GM23338 (cell line): ENCODE measurements around the gene MYO5B. TPM values are rescaled to one million over a fixed set of nuclear protein-coding genes. Genes with fewer than 3 reads are reported as not detected.

ENCODE experiments used
- ATAC-seq: fragments of 200-7000 bp; cut with Tn5 transposase; 3 replicates; pipeline ENCODE4 v1.9.1; 2020
- DNase-seq: peaks from one replicate; pipeline ENCODE4 v3.0.0-alpha.2; 2015; ENCODE audit warnings: low spot score
- H2AFZ ChIP-seq: fragments of 200-600 bp; sonication (generic); 2 replicates; pipeline ENCODE4 v1.8.0; 2016; ENCODE audit warnings: antibody characterized with exemption, mild to moderate bottlenecking, moderate library complexity
- H3F3A ChIP-seq: fragments of 200-600 bp; sonication (generic); replicated peaks from 2 replicates; pipeline ENCODE4 v1.8.0; 2017; ENCODE audit warnings: antibody characterized with exemption, mixed run types, low read depth
- H3K27ac ChIP-seq: fragments of 200-600 bp; sonication (generic); 2 replicates; pipeline ENCODE4 v1.6.1; 2016; ENCODE audit warnings: low read depth
- H3K27me3 ChIP-seq: fragments of 200-600 bp; sonication (generic); 2 replicates; pipeline ENCODE4 v1.8.0; 2016; ENCODE audit warnings: mild to moderate bottlenecking, mixed run types, moderate library complexity; ENCODE audit not compliant: insufficient read depth
- H3K36me3 ChIP-seq: fragments of 200-600 bp; sonication (generic); 2 replicates; pipeline ENCODE4 v1.8.0; 2016; ENCODE audit warnings: mild to moderate bottlenecking; ENCODE audit not compliant: insufficient read depth
- H3K4me1 ChIP-seq: fragments of 200-600 bp; sonication (generic); 2 replicates; pipeline ENCODE4 v1.8.0; 2016; ENCODE audit warnings: mild to moderate bottlenecking, moderate library complexity; ENCODE audit not compliant: insufficient read depth
- H3K4me2 ChIP-seq: fragments of 200-600 bp; sonication (generic); 2 replicates; pipeline ENCODE4 v1.7.1; 2017; ENCODE audit warnings: mixed run types
- H3K4me3 ChIP-seq: fragments of 200-600 bp; sonication (generic); 2 replicates; pipeline ENCODE4 v1.6.1; 2016; ENCODE audit warnings: mixed run types
- H3K79me2 ChIP-seq: fragments of 200-600 bp; sonication (generic); replicated peaks from 2 replicates; pipeline ENCODE4 v1.8.0; 2017; ENCODE audit warnings: mild to moderate bottlenecking; ENCODE audit not compliant: insufficient read depth
- H3K9me2 ChIP-seq: fragments of 200-600 bp; sonication (generic); 2 replicates; pipeline ENCODE4 v1.8.0; 2017; ENCODE audit not compliant: insufficient read depth
- H4K20me1 ChIP-seq: fragments of 200-600 bp; sonication (generic); replicated peaks from 2 replicates; pipeline ENCODE4 v1.8.0; 2017; ENCODE audit warnings: mild to moderate bottlenecking; ENCODE audit not compliant: insufficient read depth
- H3K27ac Mint-ChIP-seq: 2 replicates; pipeline ENCODE4 v1.8.0; 2020; ENCODE audit warnings: inconsistent platforms, mild to moderate bottlenecking, moderate library complexity, mixed read lengths
- H3K27me3 Mint-ChIP-seq: 3 replicates; pipeline ENCODE4 v1.8.0; 2022; ENCODE audit warnings: low read depth, mild to moderate bottlenecking, moderate library complexity, mixed read lengths, inconsistent platforms; ENCODE audit not compliant: insufficient read depth, poor library complexity
- H3K36me3 Mint-ChIP-seq: 3 replicates; pipeline ENCODE4 v1.8.0; 2021; ENCODE audit warnings: low read depth, mild to moderate bottlenecking, inconsistent platforms, moderate library complexity, mixed read lengths
- H3K4me1 Mint-ChIP-seq: 3 replicates; pipeline ENCODE4 v1.8.0; 2020; ENCODE audit warnings: mild to moderate bottlenecking, inconsistent platforms, mixed read lengths
- H3K4me3 Mint-ChIP-seq: 3 replicates; pipeline ENCODE4 v1.8.0; 2021; ENCODE audit warnings: moderate library complexity, mild to moderate bottlenecking, inconsistent platforms, mixed read lengths
- H3K9me3 Mint-ChIP-seq: 3 replicates; pipeline ENCODE4 v1.8.0; 2020; ENCODE audit warnings: moderate library complexity, mild to moderate bottlenecking, inconsistent platforms, mixed read lengths
- CTCF ChIP-seq, 2 experiments: fragments of 200-600 bp in 1 of 2; sonication (generic) in 1 of 2; conservative IDR thresholded peaks; 2 replicates each; pipeline versions ENCODE4 v1.5.1 to v1.6.1; 2016 to 2017; ENCODE audit warnings: antibody characterized with exemption in 2 of 2, low read depth in 2 of 2, mild to moderate bottlenecking in 2 of 2, moderate library complexity in 1 of 2
- EZH2 ChIP-seq: fragments of 200-600 bp; sonication (generic); IDR thresholded peaks from one replicate; pipeline ENCODE4 v1.8.0; 2017; ENCODE audit warnings: antibody characterized with exemption, mild to moderate bottlenecking, low read depth; ENCODE audit not compliant: unreplicated experiment
- JUNB ChIP-seq: IDR thresholded peaks from one replicate; pipeline ENCODE4 v1.6.1; 2016; ENCODE audit warnings: antibody characterized with exemption; ENCODE audit not compliant: unreplicated experiment
- NANOG ChIP-seq: IDR thresholded peaks from 2 replicates; pipeline ENCODE4 v1.6.1; 2016; ENCODE audit warnings: antibody characterized with exemption, borderline replicate concordance
- POLR2AphosphoS5 ChIP-seq: IDR thresholded peaks from 2 replicates; pipeline ENCODE4 v1.6.1; 2016; ENCODE audit warnings: antibody characterized with exemption, low read depth
- ZNF114 ChIP-seq: fragments of 250-450 bp; sonication (Bioruptor Pico); IDR thresholded peaks from 2 replicates; pipeline ENCODE4 v1.5.0; 2020; ENCODE audit warnings: mild to moderate bottlenecking, moderate library complexity
- ZNF331 ChIP-seq: fragments of 250-450 bp; sonication (Bioruptor Pico); IDR thresholded peaks from 2 replicates; pipeline ENCODE4 v1.5.0; 2020; ENCODE audit warnings: low read depth, mild to moderate bottlenecking, moderate library complexity
- polyA plus RNA-seq: library from polyadenylated mRNA; unstranded; fragments of >200 nt; fragmentation: Nextera tagmentation; extraction: Ambion mirVana; gene quantifications from 2 replicates; pipeline ENCODE4 v1.2.1, GENCODE V29; 2016
- total RNA-seq: library from RNA; depleted of rRNA; stranded (reverse); fragments of >200 nt; shearing (Covaris generic); gene quantifications from 2 replicates; pipeline ENCODE4 v1.2.3, GENCODE V29; 2014
- TF ChIP-seq, protein P1 (sequence below): fragments of 250-450 bp; sonication (Bioruptor Pico); IDR thresholded peaks from 2 replicates; pipeline ENCODE4 v1.5.0; 2020; ENCODE audit warnings: mild to moderate bottlenecking, moderate library complexity
- TF ChIP-seq, protein P2 (sequence below): IDR thresholded peaks from 2 replicates; pipeline ENCODE4 v1.6.1; 2016; ENCODE audit warnings: antibody characterized with exemption

The MYO5B gene
- total and polyA plus RNA-seq, 2 experiments from 2014 or later, result 3.2 to 19.1 TPM

DNA sequence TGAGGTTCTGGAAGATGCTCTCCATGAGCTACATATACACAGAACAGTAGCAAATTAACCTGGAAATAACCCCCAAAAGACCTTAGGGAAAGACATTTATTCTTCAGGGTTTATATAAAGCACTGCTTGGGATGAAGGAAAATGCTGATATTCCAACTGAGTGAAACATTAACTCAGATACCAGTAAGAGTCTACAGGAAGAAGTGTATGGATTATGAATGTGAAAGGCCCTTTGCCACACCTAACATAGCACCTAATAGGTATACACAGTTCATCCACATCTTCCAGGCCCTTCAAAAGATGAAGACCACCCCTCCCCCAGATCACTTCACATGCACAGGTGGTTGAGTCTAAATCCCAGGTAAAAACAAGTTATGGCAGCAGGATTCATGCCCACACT, 50.4 kb downstream of the MYO5B start:
- H3K27ac Mint-ChIP-seq, result no peak overlapping the region
- no peak overlapping the region for H3K4me3 Mint-ChIP-seq

GRCh38 chr18:50143886-50144285, 51.1 kb downstream of the MYO5B start:
- no peak overlapping the region for H3K27ac ChIP-seq
- no peak for TF ChIP-seq JUNB
- no peak for TF ChIP-seq CTCF (conservative IDR thresholded peaks at IDR 0.05; ENCODE audit: low read depth in 2 of 2)
- no peak for TF ChIP-seq ZNF114 (CRISPR knock-in tag)
- TF ChIP-seq, protein P1, sequence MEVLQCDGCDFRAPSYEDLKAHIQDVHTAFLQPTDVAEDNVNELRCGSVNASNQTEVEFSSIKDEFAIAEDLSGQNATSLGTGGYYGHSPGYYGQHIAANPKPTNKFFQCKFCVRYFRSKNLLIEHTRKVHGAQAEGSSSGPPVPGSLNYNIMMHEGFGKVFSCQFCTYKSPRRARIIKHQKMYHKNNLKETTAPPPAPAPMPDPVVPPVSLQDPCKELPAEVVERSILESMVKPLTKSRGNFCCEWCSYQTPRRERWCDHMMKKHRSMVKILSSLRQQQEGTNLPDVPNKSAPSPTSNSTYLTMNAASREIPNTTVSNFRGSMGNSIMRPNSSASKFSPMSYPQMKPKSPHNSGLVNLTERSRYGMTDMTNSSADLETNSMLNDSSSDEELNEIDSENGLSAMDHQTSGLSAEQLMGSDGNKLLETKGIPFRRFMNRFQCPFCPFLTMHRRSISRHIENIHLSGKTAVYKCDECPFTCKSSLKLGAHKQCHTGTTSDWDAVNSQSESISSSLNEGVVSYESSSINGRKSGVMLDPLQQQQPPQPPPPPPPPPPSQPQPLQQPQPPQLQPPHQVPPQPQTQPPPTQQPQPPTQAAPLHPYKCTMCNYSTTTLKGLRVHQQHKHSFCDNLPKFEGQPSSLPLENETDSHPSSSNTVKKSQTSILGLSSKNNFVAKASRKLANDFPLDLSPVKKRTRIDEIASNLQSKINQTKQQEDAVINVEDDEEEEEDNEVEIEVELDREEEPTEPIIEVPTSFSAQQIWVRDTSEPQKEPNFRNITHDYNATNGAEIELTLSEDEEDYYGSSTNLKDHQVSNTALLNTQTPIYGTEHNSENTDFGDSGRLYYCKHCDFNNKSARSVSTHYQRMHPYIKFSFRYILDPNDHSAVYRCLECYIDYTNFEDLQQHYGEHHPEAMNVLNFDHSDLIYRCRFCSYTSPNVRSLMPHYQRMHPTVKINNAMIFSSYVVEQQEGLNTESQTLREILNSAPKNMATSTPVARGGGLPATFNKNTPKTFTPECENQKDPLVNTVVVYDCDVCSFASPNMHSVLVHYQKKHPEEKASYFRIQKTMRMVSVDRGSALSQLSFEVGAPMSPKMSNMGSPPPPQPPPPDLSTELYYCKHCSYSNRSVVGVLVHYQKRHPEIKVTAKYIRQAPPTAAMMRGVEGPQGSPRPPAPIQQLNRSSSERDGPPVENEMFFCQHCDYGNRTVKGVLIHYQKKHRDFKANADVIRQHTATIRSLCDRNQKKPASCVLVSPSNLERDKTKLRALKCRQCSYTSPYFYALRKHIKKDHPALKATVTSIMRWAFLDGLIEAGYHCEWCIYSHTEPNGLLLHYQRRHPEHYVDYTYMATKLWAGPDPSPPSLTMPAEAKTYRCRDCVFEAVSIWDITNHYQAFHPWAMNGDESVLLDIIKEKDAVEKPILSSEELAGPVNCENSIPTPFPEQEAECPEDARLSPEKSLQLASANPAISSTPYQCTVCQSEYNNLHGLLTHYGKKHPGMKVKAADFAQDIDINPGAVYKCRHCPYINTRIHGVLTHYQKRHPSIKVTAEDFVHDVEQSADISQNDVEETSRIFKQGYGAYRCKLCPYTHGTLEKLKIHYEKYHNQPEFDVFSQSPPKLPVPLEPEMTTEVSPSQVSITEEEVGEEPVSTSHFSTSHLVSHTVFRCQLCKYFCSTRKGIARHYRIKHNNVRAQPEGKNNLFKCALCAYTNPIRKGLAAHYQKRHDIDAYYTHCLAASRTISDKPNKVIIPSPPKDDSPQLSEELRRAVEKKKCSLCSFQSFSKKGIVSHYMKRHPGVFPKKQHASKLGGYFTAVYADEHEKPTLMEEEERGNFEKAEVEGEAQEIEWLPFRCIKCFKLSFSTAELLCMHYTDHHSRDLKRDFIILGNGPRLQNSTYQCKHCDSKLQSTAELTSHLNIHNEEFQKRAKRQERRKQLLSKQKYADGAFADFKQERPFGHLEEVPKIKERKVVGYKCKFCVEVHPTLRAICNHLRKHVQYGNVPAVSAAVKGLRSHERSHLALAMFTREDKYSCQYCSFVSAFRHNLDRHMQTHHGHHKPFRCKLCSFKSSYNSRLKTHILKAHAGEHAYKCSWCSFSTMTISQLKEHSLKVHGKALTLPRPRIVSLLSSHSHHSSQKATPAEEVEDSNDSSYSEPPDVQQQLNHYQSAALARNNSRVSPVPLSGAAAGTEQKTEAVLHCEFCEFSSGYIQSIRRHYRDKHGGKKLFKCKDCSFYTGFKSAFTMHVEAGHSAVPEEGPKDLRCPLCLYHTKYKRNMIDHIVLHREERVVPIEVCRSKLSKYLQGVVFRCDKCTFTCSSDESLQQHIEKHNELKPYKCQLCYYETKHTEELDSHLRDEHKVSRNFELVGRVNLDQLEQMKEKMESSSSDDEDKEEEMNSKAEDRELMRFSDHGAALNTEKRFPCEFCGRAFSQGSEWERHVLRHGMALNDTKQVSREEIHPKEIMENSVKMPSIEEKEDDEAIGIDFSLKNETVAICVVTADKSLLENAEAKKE, result no peak
- no peak for TF ChIP-seq ZNF331
- TF ChIP-seq NANOG, result no peak
- TF ChIP-seq EZH2, result no peak

More for the DNA sequence above, 50.4 kb downstream of the MYO5B start:
- Mint-ChIP-seq H3K36me3 (no peaks in the 10 kb centered on the region), H3K4me1 (no peaks in the 10 kb centered on the region), H3K27me3 (no peaks in the 10 kb centered on the region), H3K9me3 (no peaks in the 10 kb centered on the region; the same call in 2 of the 3 replicates)
- H3K79me2 ChIP-seq, result no peaks in the 10 kb centered on the region
- no peaks in the 10 kb centered on the region for H3K36me3 ChIP-seq
- H3F3A ChIP-seq, result no peaks in the 10 kb centered on the region
- no peaks in the 10 kb centered on the region for H4K20me1 ChIP-seq
- no peak overlapping the region for H2AFZ ChIP-seq
- DNase-seq (no peak), ATAC-seq (no peak)
- no peak overlapping the region for H3K27ac ChIP-seq
- no peak overlapping the region for H3K4me3 ChIP-seq
- H3K4me2 ChIP-seq, result no peak overlapping the region
- no peaks in the 10 kb centered on the region for H3K27me3 ChIP-seq
- no peaks in the 10 kb centered on the region for H3K4me1 ChIP-seq
- no peak for TF ChIP-seq ZNF114 (CRISPR knock-in tag)
- no peak for TF ChIP-seq POLR2AphosphoS5
- TF ChIP-seq, protein P2, sequence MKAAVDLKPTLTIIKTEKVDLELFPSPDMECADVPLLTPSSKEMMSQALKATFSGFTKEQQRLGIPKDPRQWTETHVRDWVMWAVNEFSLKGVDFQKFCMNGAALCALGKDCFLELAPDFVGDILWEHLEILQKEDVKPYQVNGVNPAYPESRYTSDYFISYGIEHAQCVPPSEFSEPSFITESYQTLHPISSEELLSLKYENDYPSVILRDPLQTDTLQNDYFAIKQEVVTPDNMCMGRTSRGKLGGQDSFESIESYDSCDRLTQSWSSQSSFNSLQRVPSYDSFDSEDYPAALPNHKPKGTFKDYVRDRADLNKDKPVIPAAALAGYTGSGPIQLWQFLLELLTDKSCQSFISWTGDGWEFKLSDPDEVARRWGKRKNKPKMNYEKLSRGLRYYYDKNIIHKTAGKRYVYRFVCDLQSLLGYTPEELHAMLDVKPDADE, result no peak
- TF ChIP-seq EZH2, result no peak
- H3K9me2 ChIP-seq, result no peaks in the 10 kb centered on the region; the same call in 1 of the 2 replicates

More at GRCh38 chr18:50143886-50144285, 51.1 kb downstream of the MYO5B start:
- H3K4me3 Mint-ChIP-seq, result no peak overlapping the region
- ATAC-seq (no peak), DNase-seq (no peak)
- Histone ChIP-seq H2AFZ (no peak overlapping the region), H4K20me1 (no peaks in the 10 kb centered on the region), H3K9me2 (no peaks in the 10 kb centered on the region; the same call in 1 of the 2 replicates), H3K79me2 (no peaks in the 10 kb centered on the region), H3F3A (no peaks in the 10 kb centered on the region), H3K4me2 (no peak overlapping the region), H3K27me3 (no peaks in the 10 kb centered on the region), H3K4me3 (no peak overlapping the region), H3K4me1 (no peaks in the 10 kb centered on the region), H3K36me3 (no peaks in the 10 kb centered on the region)
- no peaks in the 10 kb centered on the region for H3K4me1 Mint-ChIP-seq
- H3K27me3 Mint-ChIP-seq, result no peaks in the 10 kb centered on the region
- H3K36me3 Mint-ChIP-seq, result no peaks in the 10 kb centered on the region
- no peaks in the 10 kb centered on the region; the same call in 2 of the 3 replicates for H3K9me3 Mint-ChIP-seq
- no peak overlapping the region for H3K27ac Mint-ChIP-seq
